HCT116 (cell line): ENCODE data around the gene ENTREP1. TPM values are rescaled to one million over a fixed set of nuclear protein-coding genes. Genes with fewer than 3 reads are reported as not detected.

Source experiments
- ATAC-seq: fragments of 200-7000 bp; cut with Tn5 transposase; 2 replicates; pipeline ENCODE4 v1.9.1; 2020; ENCODE audit warnings: mild to moderate bottlenecking, moderate library complexity
- BruUV-seq: library from RNA; stranded (reverse); fragments of 400-500 nt; replicated peaks from 2 replicates; lab custom pipeline; 2021; lab: Mats Ljungman, UMichigan
- CTCF ChIA-PET: fragments of 300-600 bp; sonication (Branson Sonifier 250); formaldehyde crosslinking; loops from one replicate; lab custom pipeline; 2021; ENCODE audit warnings: antibody characterized with exemption; lab: Charles Lee
- POLR2A ChIA-PET: fragments of 300-600, 350-600 bp; sonication (Branson Sonifier 250); formaldehyde crosslinking; loops from one replicate; lab custom pipeline; 2021; ENCODE audit warnings: antibody characterized with exemption; lab: Charles Lee
- RAD21 ChIA-PET, 2 experiments: fragments of 300-600 bp; sonication (Branson Sonifier 250); formaldehyde crosslinking; loops; one replicate each; lab custom pipeline; 2023; ENCODE audit warnings: low total read pairs in 2 of 2; ENCODE audit not compliant: uncharacterized antibody in 2 of 2, unreplicated experiment in 2 of 2, low non-redundant PET in 1 of 2; lab: Charles Lee
- DNase-seq: peaks from one replicate; pipeline ENCODE4 v3.0.0-alpha.2; 2010; ENCODE audit warnings: low read depth, low spot score
- H2AFZ ChIP-seq: fragments of 200-600 bp; shearing (Covaris generic), sonication (generic); 2 replicates; pipeline ENCODE4 v1.6.1; 2017; ENCODE audit warnings: low read depth, mixed run types, mixed read lengths, antibody characterized with exemption, low read length; ENCODE audit not compliant: poor library complexity, severe bottlenecking
- H3K27ac ChIP-seq: 2 replicates; pipeline ENCODE4 v1.5.1; 2012; ENCODE audit warnings: low read depth, low read length
- H3K27me3 ChIP-seq: fragments of 200-600 bp; sonication (generic); 2 replicates; pipeline ENCODE4 v1.6.1; 2016; ENCODE audit warnings: mixed run types, low read length, mixed read lengths; ENCODE audit not compliant: insufficient read depth
- H3K36me3 ChIP-seq, 2 experiments: fragments of 200-500 bp in 1 of 2; fragments of 200-600 bp in 1 of 2; sonication (Bioruptor generic) in 1 of 2; sonication (generic) in 1 of 2; 2 replicates each; pipeline versions ENCODE4 v1.5.1 to v1.6.1; 2014 to 2016; ENCODE audit warnings: low read length in 2 of 2, inconsistent platforms in 1 of 2, mixed read lengths in 1 of 2, mixed run types in 1 of 2; ENCODE audit not compliant: insufficient read depth in 2 of 2, control insufficient read depth in 1 of 2
- H3K4me1 ChIP-seq, 2 experiments: fragments of 200-600 bp in 1 of 2; sonication (generic) in 1 of 2; 2 replicates each; pipeline versions ENCODE4 v1.5.1 to v1.6.1; 2012 to 2017; ENCODE audit warnings: low read length in 2 of 2, inconsistent platforms in 1 of 2, mild to moderate bottlenecking in 1 of 2, mixed read lengths in 1 of 2, mixed run types in 1 of 2, moderate library complexity in 1 of 2; ENCODE audit not compliant: insufficient read depth in 2 of 2, control insufficient read depth in 1 of 2
- H3K4me2 ChIP-seq: fragments of 200-600 bp; sonication (generic); 2 replicates; pipeline ENCODE4 v1.6.1; 2017; ENCODE audit warnings: mixed run types, low read length, mixed read lengths
- H3K4me3 ChIP-seq, 2 experiments: fragments of 200-600 bp in 1 of 2; sonication (generic) in 1 of 2; replicated peaks in 1 of 2; 2 replicates each; pipeline ENCODE4 v1.5.1; 2011 to 2016; ENCODE audit warnings: low read length in 2 of 2, control low read depth in 1 of 2, low read depth in 1 of 2, mild to moderate bottlenecking in 1 of 2, mixed read lengths in 1 of 2, mixed run types in 1 of 2
- H3K79me2 ChIP-seq: fragments of 200-600 bp; sonication (generic); 2 replicates; pipeline ENCODE4 v1.6.1; 2017; ENCODE audit warnings: mild to moderate bottlenecking, mixed run types, low read length, moderate library complexity, mixed read lengths; ENCODE audit not compliant: insufficient read depth
- H3K9ac ChIP-seq: fragments of 200-600 bp; sonication (generic); 2 replicates; pipeline ENCODE4 v1.6.1; 2016; ENCODE audit warnings: low read length, mixed read lengths
- H3K9me2 ChIP-seq: fragments of 200-600 bp; sonication (generic), shearing (Covaris generic); 2 replicates; pipeline ENCODE4 v1.6.1; 2017; ENCODE audit warnings: mixed run types, mild to moderate bottlenecking, moderate library complexity; ENCODE audit not compliant: insufficient read depth
- H3K9me3 ChIP-seq, 2 experiments: fragments of 200-500 bp in 1 of 2; fragments of 200-600 bp in 1 of 2; sonication (Bioruptor generic) in 1 of 2; sonication (generic) in 1 of 2; 2 replicates each; pipeline ENCODE4 v1.6.1; 2014 to 2017; ENCODE audit warnings: low read length in 2 of 2, mixed read lengths in 2 of 2, inconsistent platforms in 1 of 2, low read depth in 1 of 2, mild to moderate bottlenecking in 1 of 2, mixed run types in 1 of 2, moderate library complexity in 1 of 2; ENCODE audit not compliant: control insufficient read depth in 1 of 2, insufficient read depth in 1 of 2
- H4K20me1 ChIP-seq: fragments of 200-600 bp; sonication (generic), shearing (Covaris generic); 2 replicates; pipeline ENCODE4 v1.6.1; 2017; ENCODE audit warnings: mixed run types, mild to moderate bottlenecking, moderate library complexity; ENCODE audit not compliant: insufficient read depth
- CTCF ChIP-seq, 3 experiments: fragments of 200-600 bp in 1 of 3; sonication (generic) in 1 of 3; IDR thresholded peaks in 2 of 3; conservative IDR thresholded peaks in 1 of 3; 2 replicates each; pipeline ENCODE4 v1.5.1; 2012 to 2017; ENCODE audit warnings: low read depth in 2 of 3, low read length in 2 of 3, antibody characterized with exemption in 1 of 3, borderline replicate concordance in 1 of 3, control low read depth in 1 of 3, mild to moderate bottlenecking in 1 of 3, mixed read lengths in 1 of 3, mixed run types in 1 of 3, moderate library complexity in 1 of 3; ENCODE audit not compliant: insufficient read depth in 1 of 3
- EZH2 ChIP-seq: fragments of 200-600 bp; sonication (generic); IDR thresholded peaks from 2 replicates; pipeline ENCODE4 v1.6.1; 2017; ENCODE audit warnings: antibody characterized with exemption, mixed run types
- FOSL1 ChIP-seq: IDR thresholded peaks from 2 replicates; pipeline ENCODE4 v1.6.1; 2012; ENCODE audit warnings: low read depth
- RAD21 ChIP-seq: IDR thresholded peaks from 2 replicates; pipeline ENCODE4 v1.6.1; 2012; ENCODE audit warnings: low read depth, mild to moderate bottlenecking
- REST ChIP-seq: IDR thresholded peaks from 2 replicates; pipeline ENCODE4 v1.6.1; 2012; ENCODE audit warnings: low read depth
- SIN3A ChIP-seq: IDR thresholded peaks from 2 replicates; pipeline ENCODE4 v1.6.1; 2012; ENCODE audit warnings: low read depth
- TCF7L2 ChIP-seq: IDR thresholded peaks from 2 replicates; pipeline ENCODE4 v1.7.0; 2011; ENCODE audit warnings: borderline replicate concordance, inconsistent platforms; ENCODE audit not compliant: insufficient read depth, insufficient read length; ENCODE audit errors: extremely low read depth
- intact Hi-C: fragments of 100-400 bp; cut with micrococcal nuclease; formaldehyde crosslinking; loops from 2 replicates; pipeline ENCODE4 v1.10.0; 2022
- total RNA-seq: library from RNA; stranded (reverse); gene quantifications from one replicate; pipeline ENCODE4 v1.2.1, GENCODE V29; 2021; ENCODE audit not compliant: unreplicated experiment

ENTREP1 gene
- total RNA-seq, 1 experiment from 2014 or later, result 1.1 TPM

DNA sequence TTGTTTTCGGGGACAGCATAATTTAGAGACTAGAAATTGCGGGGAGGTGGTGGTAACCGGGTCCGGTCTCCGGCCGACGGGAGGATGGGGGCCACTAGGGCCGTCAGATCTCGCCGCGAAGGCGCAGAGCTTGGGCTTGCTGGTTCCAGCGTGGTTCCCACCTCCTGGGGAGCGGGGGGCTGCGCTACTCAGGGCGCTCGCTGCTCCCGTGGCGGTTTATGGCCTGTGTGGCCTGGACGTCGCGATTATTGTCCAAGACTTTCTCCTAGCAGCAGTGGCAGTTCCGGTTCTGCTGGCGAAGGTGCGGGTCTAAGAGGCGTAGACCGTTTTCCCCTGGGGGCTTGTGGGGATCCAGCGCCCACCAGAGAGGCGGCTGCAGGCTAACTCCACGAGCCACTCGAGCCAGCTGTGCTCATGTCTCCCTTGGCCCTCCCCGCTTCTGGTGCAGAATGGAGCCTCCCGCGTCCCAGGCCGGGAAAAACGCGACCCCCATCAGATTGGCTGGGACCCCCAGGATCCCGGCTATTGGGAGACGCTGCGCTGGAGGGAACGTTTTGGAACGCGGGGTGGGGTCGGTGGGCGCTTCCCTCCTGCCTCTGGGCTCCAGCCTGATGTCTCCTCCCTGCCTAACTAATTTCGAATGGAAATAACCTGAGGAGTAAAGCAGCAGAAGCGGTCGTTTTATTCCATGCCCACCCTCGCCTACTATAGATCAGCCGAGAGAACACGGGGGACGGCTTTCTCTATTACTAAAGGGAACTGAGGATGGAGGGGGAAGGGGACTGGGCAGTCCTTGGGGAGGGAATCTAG is 87.1 kb downstream of the ENTREP1 start (continued):
- TF ChIP-seq REST (no peak), EZH2 (no peak)

DNA sequence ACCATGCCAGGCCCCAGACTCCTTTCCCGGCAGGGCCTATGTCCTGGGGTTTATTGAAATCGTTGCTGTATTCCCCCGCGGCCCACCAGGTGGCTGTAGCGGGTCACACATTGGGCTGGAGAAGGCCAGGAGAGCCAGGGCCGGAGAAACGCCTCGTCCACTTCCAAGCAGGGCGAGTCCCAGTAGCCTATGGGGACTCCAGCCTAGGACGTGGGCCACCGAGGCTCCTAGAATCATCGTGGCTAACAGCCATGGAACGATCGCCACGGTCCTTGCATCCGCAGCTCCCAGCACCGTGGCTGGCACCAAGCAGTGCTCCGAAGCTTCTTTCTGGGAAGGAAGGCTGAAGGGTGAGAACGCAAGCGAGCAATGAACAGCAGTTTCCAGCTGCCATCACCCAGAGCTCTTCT is 87.7 kb downstream of the ENTREP1 start:
- H4K20me1 ChIP-seq, result no peaks in the 10 kb centered on the region
- H3K4me3 ChIP-seq, result no peak overlapping the region
- H3K4me1 ChIP-seq, result peaks cover 0 to 3% of the 10 kb centered on the region in 2 experiments; a peak in 1 of 4 replicates
- H3K4me2 ChIP-seq, result peak overlapping the region; percentile 44; the same call in 1 of the 2 replicates
- ChIA-PET RAD21 (no interaction called here), POLR2A (no interaction called here), CTCF (interaction anchor here (0.8 to 1.1 kb wide), 4 partner anchors 10 to 519 kb away, joined by 3 to 4 read pairs (median 3); no protein-coding TSS in a partner anchor)
- H2AFZ ChIP-seq, result peak overlapping the region; percentile 80
- TF ChIP-seq SIN3A (no peak), FOSL1 (no peak), TCF7L2 (no peak), CTCF (IDR thresholded peaks at IDR 0.05 in 2 of 3, conservative IDR thresholded peaks at IDR 0.05 in 1 of 3; ENCODE audit: borderline replicate concordance in 1 of 3, insufficient read depth in 1 of 3, low read depth in 2 of 3, low read length in 2 of 3) (peak; percentile 56 to 78 (median 77); a peak in 5 of 6 replicates), RAD21 (peak; percentile 74)
- intact Hi-C loops, result loop anchor here (2.0 kb wide), 1 partner anchor 518 kb away; no protein-coding TSS in a partner anchor
- H3K27me3 ChIP-seq, result no peaks in the 10 kb centered on the region
- BruUV-seq, result no TSS peak
- peak; percentile 51 for DNase-seq
- no peaks in the 10 kb centered on the region for H3K9me3 ChIP-seq
- H3K27ac ChIP-seq, result no peak overlapping the region
- peak; percentile 100 for ATAC-seq
- H3K9me2 ChIP-seq, result no peaks in the 10 kb centered on the region
- H3K9ac ChIP-seq, result no peak overlapping the region
- H3K79me2 ChIP-seq, result no peaks in the 10 kb centered on the region
- no peaks in the 10 kb centered on the region for H3K36me3 ChIP-seq
